ENCODE results near the gene WDR27.

- no peak for TF ChIP-seq CTCF (IDR thresholded peaks at IDR 0.05)
- no peak for TF ChIP-seq POLR2A (IDR thresholded peaks at IDR 0.05)
Measured at GRCh38 chr6:169623975-169624374, 77.9 kb downstream of the WDR27 start.
